ENCODE measurements around the gene SLC51A. TPM values are rescaled to one million over a fixed set of nuclear protein-coding genes. Genes with fewer than 3 reads are reported as not detected.
"Not testable (repeated sequence)": the region's sequence is repeated elsewhere in the genome, so short reads cannot be mapped to it uniquely, and the experiment has no call there.

The SLC51A gene
- total RNA-seq, 4 donors from 2014 or later = 25.6 to 284 (median 204) TPM

DNA sequence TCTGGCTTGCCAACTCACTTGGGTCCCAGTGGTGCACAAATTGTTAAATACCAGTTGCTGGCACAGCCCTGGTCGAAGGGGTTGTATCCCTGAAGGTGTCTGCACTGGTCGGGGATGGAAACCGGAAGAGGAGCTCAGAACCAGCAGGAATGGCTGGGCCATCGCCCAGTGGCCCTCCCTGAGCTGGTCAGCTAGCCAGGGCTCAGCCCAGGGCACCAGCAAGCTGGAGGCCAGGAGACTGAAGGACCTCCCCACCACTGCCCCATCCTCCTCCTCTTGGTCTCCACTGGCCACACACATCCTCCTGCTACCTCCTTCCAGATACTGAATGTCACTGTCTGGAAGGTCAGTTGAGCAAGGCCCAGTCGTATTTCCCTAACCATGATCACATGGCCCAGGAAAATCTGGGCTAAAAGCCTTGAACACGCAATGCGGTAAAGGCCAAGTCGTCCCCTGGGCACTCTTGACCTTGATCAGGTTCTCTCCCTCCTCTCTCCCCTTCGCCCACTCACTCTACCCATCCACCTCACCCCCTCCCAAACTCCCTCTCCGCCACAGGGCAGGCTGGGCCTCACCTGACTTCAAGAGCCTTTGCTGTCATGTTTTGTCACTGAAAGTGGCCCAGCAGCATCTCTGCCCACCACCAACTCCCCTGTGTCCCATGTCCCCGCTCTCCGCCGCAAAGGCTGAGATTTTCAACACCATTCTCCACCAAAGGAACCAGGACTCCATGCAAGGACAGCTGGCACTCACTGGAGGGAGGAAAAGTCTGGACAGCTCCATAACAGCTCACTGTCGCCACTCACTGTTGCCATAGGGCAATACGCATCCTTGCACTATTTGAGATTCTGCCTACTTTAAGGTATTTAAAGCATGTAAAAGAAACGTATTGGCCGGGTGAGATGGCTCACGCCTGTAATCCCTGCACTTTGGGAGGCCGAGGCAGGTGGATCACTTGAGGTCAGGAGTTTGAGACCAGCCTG, 17.3 kb upstream of the SLC51A start:
- Histone ChIP-seq H3K36me3 (no peaks in the 10 kb centered on the region), H3K4me1 (peaks cover 0 to 23% (median 8%) of the 10 kb centered on the region in 4 donors), H3K27me3 (no peaks in the 10 kb centered on the region), H3K9me3 (no peaks in the 10 kb centered on the region), H3K27ac (no peak overlapping the region), H3K4me3 (no peak overlapping the region)
- no peak for TF ChIP-seq POLR2A (IDR thresholded peaks at IDR 0.05)
- TF ChIP-seq, protein P1, sequence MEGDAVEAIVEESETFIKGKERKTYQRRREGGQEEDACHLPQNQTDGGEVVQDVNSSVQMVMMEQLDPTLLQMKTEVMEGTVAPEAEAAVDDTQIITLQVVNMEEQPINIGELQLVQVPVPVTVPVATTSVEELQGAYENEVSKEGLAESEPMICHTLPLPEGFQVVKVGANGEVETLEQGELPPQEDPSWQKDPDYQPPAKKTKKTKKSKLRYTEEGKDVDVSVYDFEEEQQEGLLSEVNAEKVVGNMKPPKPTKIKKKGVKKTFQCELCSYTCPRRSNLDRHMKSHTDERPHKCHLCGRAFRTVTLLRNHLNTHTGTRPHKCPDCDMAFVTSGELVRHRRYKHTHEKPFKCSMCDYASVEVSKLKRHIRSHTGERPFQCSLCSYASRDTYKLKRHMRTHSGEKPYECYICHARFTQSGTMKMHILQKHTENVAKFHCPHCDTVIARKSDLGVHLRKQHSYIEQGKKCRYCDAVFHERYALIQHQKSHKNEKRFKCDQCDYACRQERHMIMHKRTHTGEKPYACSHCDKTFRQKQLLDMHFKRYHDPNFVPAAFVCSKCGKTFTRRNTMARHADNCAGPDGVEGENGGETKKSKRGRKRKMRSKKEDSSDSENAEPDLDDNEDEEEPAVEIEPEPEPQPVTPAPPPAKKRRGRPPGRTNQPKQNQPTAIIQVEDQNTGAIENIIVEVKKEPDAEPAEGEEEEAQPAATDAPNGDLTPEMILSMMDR (IDR thresholded peaks at IDR 0.05) = peak in 2 of 6 experiments; percentile 34 to 38
- DNase-seq = no peak

DNA sequence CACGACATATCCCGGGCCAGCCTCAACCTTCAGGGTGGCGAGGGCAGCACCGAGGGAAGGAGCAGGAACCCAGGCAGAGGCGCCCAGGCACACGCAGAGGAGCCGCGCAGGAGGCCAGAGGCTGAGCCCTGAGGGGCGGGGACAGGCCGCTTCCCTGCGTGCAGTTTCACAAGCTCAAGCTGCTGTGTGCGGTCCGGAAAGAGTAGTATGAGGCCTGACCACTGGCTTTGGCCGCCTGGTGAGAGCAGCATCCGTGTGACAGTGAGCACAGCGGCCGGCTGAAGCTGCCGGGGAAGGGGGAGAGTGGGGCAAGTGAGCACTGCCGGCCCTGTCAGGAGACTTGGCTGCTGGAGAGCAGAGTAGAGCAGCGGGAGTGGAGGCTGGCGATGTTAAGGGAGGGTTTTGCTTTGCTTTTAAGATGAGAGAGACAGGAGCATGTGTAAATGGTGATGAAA, 13.8 kb upstream of the SLC51A start:
- no peaks in the 10 kb centered on the region for H3K36me3 ChIP-seq
- TF ChIP-seq, protein P1 (IDR thresholded peaks at IDR 0.05) = no peak
- TF ChIP-seq POLR2A (IDR thresholded peaks at IDR 0.05) = no peak
- H3K9me3 ChIP-seq = no peaks in the 10 kb centered on the region
- peaks cover 0 to 4% (median 0%) of the 10 kb centered on the region in 4 donors for H3K4me1 ChIP-seq
- no peaks in the 10 kb centered on the region for H3K27me3 ChIP-seq
- no peak overlapping the region for H3K4me3 ChIP-seq
- DNase-seq = peak in 1 of 3 donors; percentile 69
- no peak overlapping the region for H3K27ac ChIP-seq

DNA sequence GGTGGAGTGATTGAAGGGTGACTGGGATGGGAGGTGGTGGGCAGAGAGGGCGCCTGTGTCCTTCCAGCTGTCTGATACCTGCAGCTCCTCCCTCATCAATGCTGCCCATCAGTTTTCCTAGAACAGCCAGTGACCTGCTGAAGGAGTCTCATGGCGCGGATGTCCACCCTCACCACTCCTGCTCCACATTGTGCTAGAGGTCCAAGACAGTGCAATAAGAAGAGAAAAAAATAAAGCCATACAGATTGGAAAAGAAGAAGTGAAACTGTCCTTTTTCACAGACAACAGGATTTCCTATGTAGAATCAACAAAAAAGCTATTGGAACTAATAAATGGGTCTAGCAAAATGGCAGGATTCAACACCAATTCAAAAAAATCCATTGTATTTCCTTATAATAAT, 12.5 kb upstream of the SLC51A start:
- Histone ChIP-seq H3K36me3 (no peaks in the 10 kb centered on the region), H3K27me3 (no peaks in the 10 kb centered on the region), H3K9me3 (no peaks in the 10 kb centered on the region), H3K4me1 (peaks cover 0 to 4% (median 0%) of the 10 kb centered on the region in 4 donors), H3K27ac (no peak overlapping the region), H3K4me3 (no peak overlapping the region)
- DNase-seq = no peak
- no peak for TF ChIP-seq POLR2A (IDR thresholded peaks at IDR 0.05)
- TF ChIP-seq, protein P1 (IDR thresholded peaks at IDR 0.05) = no peak

DNA sequence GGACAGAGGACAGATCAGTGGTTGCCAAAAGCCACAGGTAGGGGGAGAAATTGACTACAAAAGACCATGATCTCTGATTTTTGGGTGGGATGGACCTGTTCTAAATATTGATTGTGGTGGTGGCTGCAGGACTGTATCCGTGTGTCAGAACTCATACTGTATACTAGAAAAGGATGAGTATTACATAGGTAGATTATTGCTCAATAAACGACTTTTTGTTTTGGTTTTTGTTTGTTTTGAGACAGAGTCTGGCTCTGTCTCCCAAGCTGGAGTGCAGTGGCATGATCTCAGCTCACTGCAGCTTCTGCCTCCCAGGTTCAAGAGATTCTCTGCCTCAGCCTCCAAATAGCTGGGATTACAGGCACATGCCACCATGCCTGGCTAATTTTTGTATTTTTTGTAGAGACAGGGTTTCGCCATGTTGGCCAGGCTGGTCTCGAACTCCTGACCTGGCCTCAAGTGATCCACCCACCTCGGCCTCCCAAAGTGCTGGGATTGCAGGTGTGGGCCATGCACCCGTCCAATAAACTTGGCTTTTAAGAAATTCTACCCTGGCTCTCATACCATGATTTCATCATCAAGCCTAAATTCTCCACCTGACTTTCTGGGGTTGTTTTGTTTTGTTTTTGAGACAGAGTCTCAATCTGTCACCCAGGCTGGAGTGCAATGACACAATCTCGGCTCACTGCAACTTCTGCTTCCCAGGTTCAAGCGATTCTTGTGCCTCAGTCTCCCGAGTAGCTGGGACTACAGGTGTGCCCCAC, 10.7 kb upstream of the SLC51A start:
- not testable (repeated sequence) for H3K9me3 ChIP-seq, H3K4me1 ChIP-seq, H3K27ac ChIP-seq, H3K27me3 ChIP-seq, DNase-seq, H3K4me3 ChIP-seq, H3K36me3 ChIP-seq

DNA sequence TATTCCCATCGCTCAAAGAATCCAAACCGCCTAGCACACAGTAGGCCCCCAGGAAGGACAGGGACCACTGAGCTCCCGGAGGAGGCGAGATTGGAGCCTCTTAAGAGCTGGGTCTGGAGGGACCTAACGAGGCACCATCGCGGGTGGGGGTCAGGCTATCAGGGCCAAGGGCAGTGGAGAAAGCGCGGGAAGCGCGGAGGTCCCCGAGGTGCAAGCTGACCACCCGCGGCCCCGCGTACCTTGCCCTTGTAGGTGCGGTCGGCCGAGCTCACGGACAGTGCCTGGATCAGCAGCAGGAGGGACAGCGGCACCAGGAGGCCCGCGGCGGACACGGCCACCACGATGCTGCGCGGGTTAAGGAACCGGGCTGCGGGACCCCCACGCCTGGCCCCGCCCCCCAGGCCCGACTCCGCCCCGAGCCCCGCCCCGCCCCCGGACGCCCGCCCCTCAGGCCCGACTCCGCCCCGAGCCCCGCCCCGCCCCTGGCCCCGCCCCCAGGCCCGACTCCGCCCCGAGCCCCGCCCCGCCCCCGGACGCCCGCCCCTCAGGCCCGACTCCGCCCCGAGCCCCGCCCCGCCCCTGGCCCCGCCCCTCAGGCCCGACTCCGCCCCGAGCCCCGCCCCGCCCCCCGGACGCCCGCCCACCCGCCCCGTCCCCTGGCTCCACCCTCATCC, 9.0 kb upstream of the SLC51A start:
- DNase-seq = no peak
- Histone ChIP-seq H3K27me3 (no peaks in the 10 kb centered on the region), H3K4me1 (peaks cover 0 to 4% (median 0%) of the 10 kb centered on the region in 4 donors), H3K9me3 (no peaks in the 10 kb centered on the region), H3K36me3 (no peaks in the 10 kb centered on the region), H3K27ac (no peak overlapping the region), H3K4me3 (peak overlapping the region; percentile 37 to 55 (median 44))
- no peak for TF ChIP-seq POLR2A (IDR thresholded peaks at IDR 0.05)
- TF ChIP-seq, protein P1 (IDR thresholded peaks at IDR 0.05) = no peak

Measured in Peyer's patch (tissue), 4 donors.